Stimulated activated naive CD4-positive, alpha-beta T cell treated with Interleukin-2 at 50 U/mL for 16 hours (primary cell): Measurements from ENCODE around the gene SLC35D1.
A peak's percentile ranks its signal among the peaks of the same experiment; 100 is the strongest.
"Not testable (repeated sequence)": the region's sequence is repeated elsewhere in the genome, so short reads cannot be mapped to it uniquely, and the experiment has no call there.

Source experiments
- DNase-seq: peaks from one replicate; lab custom pipeline; 2025; lab: John Stamatoyannopoulos, UW

SLC35D1 gene

GRCh38 chr1:67053785-67054772, at the start of gene SLC35D1:
SLC35D1 (minus strand) TSS chr1:67054148; CDS start chr1:67054013, 135 bp downstream.
- DNase-seq = peak; percentile 68

GRCh38 chr1:67103548-67103947, 49.6 kb upstream of the SLC35D1 start:
- no peak for DNase-seq

- no peak for DNase-seq
Measured at GRCh38 chr1:67100833-67101232, 46.9 kb upstream of the SLC35D1 start.

- DNase-seq = no peak
Measured at GRCh38 chr1:67097305-67097704, 43.4 kb upstream of the SLC35D1 start.

GRCh38 chr1:67094191-67094590, 40.2 kb upstream of the SLC35D1 start:
- DNase-seq = no peak

GRCh38 chr1:67089685-67090208, 35.8 kb upstream of the SLC35D1 start:
- DNase-seq = no peak

GRCh38 chr1:67088440-67088839, 34.5 kb upstream of the SLC35D1 start:
- no peak for DNase-seq

GRCh38 chr1:67085326-67085725, 31.4 kb upstream of the SLC35D1 start:
- no peak for DNase-seq

- no peak for DNase-seq
Measured at GRCh38 chr1:67084765-67085318, 30.9 kb upstream of the SLC35D1 start.

GRCh38 chr1:67078291-67078690, 24.3 kb upstream of the SLC35D1 start:
- no peak for DNase-seq

GRCh38 chr1:67077593-67077992, 23.6 kb upstream of the SLC35D1 start:
- no peak for DNase-seq

GRCh38 chr1:67072749-67073148, 18.8 kb upstream of the SLC35D1 start:
- DNase-seq = no peak

GRCh38 chr1:67067655-67068054, 13.7 kb upstream of the SLC35D1 start:
- not testable (repeated sequence) for DNase-seq

GRCh38 chr1:67062412-67062811, 8.5 kb upstream of the SLC35D1 start:
- DNase-seq = no peak

GRCh38 chr1:67061266-67061665, 7.3 kb upstream of the SLC35D1 start:
- no peak for DNase-seq

- DNase-seq = no peak
Measured at GRCh38 chr1:67060811-67061218, 6.9 kb upstream of the SLC35D1 start.

GRCh38 chr1:67059346-67059745, 5.4 kb upstream of the SLC35D1 start:
- DNase-seq = no peak

- no peak for DNase-seq
Measured at GRCh38 chr1:67058761-67059160, 4.8 kb upstream of the SLC35D1 start.

- no peak for DNase-seq
Measured at GRCh38 chr1:67058242-67058641, 4.3 kb upstream of the SLC35D1 start.

GRCh38 chr1:67053535-67053784, 488 bp downstream of the SLC35D1 start:
- DNase-seq = peak; percentile 42

- DNase-seq = no peak
Measured at GRCh38 chr1:67052741-67053534, 1.0 kb downstream of the SLC35D1 start.

GRCh38 chr1:67051196-67051595, 2.8 kb downstream of the SLC35D1 start:
- no peak for DNase-seq
